Measurements from ENCODE around the gene GPC6. TPM values are rescaled to one million over a fixed set of nuclear protein-coding genes. Genes with fewer than 3 reads are reported as not detected.
A peak's percentile ranks its signal among the peaks of the same experiment; 100 is the strongest.

Gene GPC6
- total RNA-seq, 1 donor from 2014 or later: 5.5 TPM

DNA sequence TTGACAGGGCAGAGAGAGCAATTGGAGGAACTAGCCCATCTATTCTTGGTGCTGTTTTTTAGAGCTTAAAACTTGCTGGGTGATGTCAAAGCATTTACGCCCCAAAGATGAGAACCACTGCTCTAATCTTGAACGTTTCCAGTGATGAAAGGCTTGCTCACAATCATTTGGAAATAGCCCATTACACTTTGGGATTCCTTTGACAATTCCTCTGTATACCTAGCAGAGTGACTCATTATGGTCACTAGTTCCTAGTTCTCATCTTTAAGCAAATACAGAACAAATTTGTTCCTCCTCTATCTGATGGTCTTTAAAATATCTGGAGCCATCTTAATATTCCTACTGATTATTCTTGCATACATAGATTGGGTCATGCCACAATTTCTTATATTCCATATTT, 112.3 kb downstream of the GPC6 start:
- H3K36me3 ChIP-seq (ENCODE audit: control insufficient read depth, insufficient read depth, low read length): no peaks in the 10 kb centered on the region
- DNase-seq (ENCODE audit: low read depth): peak; percentile 1
- no peak for FAIRE-seq
- H3K27me3 ChIP-seq (ENCODE audit: control insufficient read depth, insufficient read depth, low read length): no peaks in the 10 kb centered on the region
- no peak overlapping the region for H3K4me3 ChIP-seq (ENCODE audit: low read depth, low read length)
- TF ChIP-seq, protein P1, sequence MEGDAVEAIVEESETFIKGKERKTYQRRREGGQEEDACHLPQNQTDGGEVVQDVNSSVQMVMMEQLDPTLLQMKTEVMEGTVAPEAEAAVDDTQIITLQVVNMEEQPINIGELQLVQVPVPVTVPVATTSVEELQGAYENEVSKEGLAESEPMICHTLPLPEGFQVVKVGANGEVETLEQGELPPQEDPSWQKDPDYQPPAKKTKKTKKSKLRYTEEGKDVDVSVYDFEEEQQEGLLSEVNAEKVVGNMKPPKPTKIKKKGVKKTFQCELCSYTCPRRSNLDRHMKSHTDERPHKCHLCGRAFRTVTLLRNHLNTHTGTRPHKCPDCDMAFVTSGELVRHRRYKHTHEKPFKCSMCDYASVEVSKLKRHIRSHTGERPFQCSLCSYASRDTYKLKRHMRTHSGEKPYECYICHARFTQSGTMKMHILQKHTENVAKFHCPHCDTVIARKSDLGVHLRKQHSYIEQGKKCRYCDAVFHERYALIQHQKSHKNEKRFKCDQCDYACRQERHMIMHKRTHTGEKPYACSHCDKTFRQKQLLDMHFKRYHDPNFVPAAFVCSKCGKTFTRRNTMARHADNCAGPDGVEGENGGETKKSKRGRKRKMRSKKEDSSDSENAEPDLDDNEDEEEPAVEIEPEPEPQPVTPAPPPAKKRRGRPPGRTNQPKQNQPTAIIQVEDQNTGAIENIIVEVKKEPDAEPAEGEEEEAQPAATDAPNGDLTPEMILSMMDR (IDR thresholded peaks at IDR 0.05; ENCODE audit: insufficient read depth, low read length, severe bottlenecking): no peak

DNA sequence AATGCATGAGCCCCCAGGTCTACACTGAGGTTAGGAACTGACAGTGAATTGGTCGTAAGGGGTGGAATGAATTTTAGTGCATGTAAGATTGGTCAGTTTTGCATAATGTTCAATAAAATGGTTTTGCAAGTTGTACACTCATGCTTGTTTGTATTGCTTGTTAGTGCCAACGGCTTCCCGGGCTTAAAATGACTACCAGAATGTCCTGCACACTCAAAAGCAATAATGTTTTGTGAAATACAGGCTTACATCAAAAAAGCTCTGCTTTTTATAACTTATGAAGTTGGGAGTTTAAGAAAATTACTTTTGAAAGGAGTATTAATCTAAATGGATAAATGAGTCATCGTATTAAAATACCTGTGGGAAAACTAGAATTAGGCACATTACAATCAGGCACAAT, 112.9 kb downstream of the GPC6 start:
- no peak for FAIRE-seq
- DNase-seq (ENCODE audit: low read depth): no peak
- H3K36me3 ChIP-seq (ENCODE audit: control insufficient read depth, insufficient read depth, low read length): no peaks in the 10 kb centered on the region

DNA sequence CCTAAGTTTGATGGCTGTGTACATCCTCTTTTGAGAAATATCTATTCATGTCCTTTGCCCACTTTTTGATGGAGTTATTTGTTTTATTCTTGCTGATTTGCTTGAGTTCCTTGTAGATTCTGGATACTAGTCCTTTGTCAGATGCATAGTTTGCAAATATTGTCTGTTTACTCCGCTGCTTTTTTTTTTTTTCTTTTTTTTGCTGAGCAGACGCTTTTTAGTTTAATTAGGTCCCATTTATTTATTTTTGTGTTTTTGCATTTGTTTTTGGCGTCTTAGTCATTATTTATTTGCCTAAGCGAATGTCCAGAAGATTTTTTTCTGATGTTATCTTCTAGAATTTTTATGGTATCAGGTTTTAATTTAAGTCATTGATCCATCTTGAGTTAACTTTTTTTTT, 114.9 kb downstream of the GPC6 start:
- FAIRE-seq (no peak), DNase-seq (ENCODE audit: low read depth) (no peak)
- Histone ChIP-seq H3K36me3 (ENCODE audit: control insufficient read depth, insufficient read depth, low read length) (no peaks in the 10 kb centered on the region), H3K4me3 (ENCODE audit: low read depth, low read length) (no peak overlapping the region), H3K27me3 (ENCODE audit: control insufficient read depth, insufficient read depth, low read length) (no peaks in the 10 kb centered on the region)
- TF ChIP-seq, protein P1 (IDR thresholded peaks at IDR 0.05; ENCODE audit: insufficient read depth, low read length, severe bottlenecking): no peak

More for the DNA sequence above, 112.9 kb downstream of the GPC6 start:
- Histone ChIP-seq H3K27me3 (ENCODE audit: control insufficient read depth, insufficient read depth, low read length) (no peaks in the 10 kb centered on the region), H3K4me3 (ENCODE audit: low read depth, low read length) (no peak overlapping the region)
- TF ChIP-seq, protein P1 (IDR thresholded peaks at IDR 0.05; ENCODE audit: insufficient read depth, low read length, severe bottlenecking): no peak

DNA sequence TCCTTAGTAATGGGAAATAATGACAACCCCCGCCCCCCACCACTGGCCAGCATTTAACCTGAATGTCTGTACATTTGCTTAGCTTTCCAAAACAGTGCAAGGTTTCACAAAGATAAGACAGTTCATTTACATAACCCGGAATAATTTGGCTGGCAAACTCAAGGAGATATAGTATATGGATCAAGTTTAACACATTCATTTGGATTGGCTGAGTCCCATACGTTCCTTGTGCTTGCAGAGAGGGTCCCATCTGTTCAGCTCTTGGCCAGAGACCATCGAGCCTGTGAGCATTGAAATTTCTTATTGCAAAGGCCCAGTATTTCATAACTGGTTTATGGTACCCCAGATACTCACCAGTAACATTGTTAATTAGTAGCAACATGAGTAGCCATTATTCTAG, 116.5 kb downstream of the GPC6 start:
- Histone ChIP-seq H3K27me3 (ENCODE audit: control insufficient read depth, insufficient read depth, low read length) (no peaks in the 10 kb centered on the region), H3K4me3 (ENCODE audit: low read depth, low read length) (no peak overlapping the region), H3K36me3 (ENCODE audit: control insufficient read depth, insufficient read depth, low read length) (no peaks in the 10 kb centered on the region)
- TF ChIP-seq, protein P1 (IDR thresholded peaks at IDR 0.05; ENCODE audit: insufficient read depth, low read length, severe bottlenecking): no peak
- FAIRE-seq: no peak
- DNase-seq (ENCODE audit: low read depth): no peak

DNA sequence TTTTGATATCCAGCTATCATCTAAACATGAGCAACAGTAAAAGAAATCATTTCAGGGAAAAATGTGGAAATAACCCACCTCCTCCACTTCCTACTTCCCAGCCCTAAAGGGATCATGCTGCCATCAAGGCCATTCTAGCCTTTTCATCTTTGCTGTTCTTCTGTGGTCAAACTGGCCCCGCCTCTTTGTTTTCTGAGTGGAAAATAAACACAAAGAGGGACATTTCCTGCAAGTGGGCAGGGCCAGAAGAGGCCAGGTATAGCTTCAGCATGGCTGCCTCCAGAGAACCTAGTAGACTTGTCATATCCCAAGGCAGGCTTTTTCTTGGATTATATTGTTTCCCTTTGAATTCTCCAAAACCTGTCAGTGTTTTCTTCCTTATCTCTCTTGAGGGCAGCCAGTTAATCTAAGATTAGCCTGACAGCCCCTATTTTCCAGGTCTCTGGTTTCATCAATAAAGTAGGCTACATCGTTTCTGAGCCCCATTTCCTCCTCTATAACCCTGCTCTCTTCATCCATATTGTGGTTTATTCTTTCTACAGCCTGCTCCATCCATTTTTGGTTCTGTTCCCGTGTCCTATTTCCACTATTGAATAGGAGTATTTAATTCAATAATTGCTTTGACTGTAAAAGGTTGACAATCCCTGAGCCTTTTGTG, 117.6 kb downstream of the GPC6 start:
- Histone ChIP-seq H3K27me3 (ENCODE audit: control insufficient read depth, insufficient read depth, low read length) (no peaks in the 10 kb centered on the region), H3K4me3 (ENCODE audit: low read depth, low read length) (no peak overlapping the region), H3K36me3 (ENCODE audit: control insufficient read depth, insufficient read depth, low read length) (no peaks in the 10 kb centered on the region)
- FAIRE-seq (no peak), DNase-seq (ENCODE audit: low read depth) (no peak)
- TF ChIP-seq, protein P1 (IDR thresholded peaks at IDR 0.05; ENCODE audit: insufficient read depth, low read length, severe bottlenecking): no peak

DNA sequence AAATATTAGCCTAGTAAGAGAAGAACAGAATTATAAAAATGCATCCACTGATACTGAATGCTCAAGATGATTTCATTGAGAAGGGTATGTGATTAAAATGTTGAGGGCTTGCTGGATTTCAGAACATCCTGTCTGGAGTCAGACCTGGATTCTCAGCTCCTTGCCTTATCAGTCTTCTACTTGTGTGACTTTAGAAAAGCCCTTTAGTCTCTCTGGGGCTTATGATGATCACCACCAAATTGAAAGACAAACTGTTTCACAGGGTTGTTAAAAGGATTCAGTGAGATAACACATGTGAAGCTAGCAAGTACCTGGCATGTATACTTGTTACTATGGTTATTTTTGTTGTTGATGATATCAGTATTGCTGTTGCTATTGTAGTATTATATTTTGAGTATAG, 118.4 kb downstream of the GPC6 start:
- FAIRE-seq: no peak
- no peak for DNase-seq (ENCODE audit: low read depth)
- no peaks in the 10 kb centered on the region for H3K36me3 ChIP-seq (ENCODE audit: control insufficient read depth, insufficient read depth, low read length)
- TF ChIP-seq, protein P1 (IDR thresholded peaks at IDR 0.05; ENCODE audit: insufficient read depth, low read length, severe bottlenecking): no peak
- H3K4me3 ChIP-seq (ENCODE audit: low read depth, low read length): no peak overlapping the region
- no peaks in the 10 kb centered on the region for H3K27me3 ChIP-seq (ENCODE audit: control insufficient read depth, insufficient read depth, low read length)
